Esophagus squamous epithelium (tissue), 4 donors: ENCODE data around the gene CDH18.

ENCODE experiments used
- POLR2A ChIP-seq, 4 donors: fragments of 450-650 bp; IDR thresholded peaks; one replicate each; pipeline ENCODE4 v1.6.1; 2017; ENCODE audit warnings: antibody characterized with exemption in 4 of 4, mild to moderate bottlenecking in 4 of 4, moderate library complexity in 3 of 4
- TF ChIP-seq, protein P1 (sequence below), 6 experiments: fragments of 450-650 bp in 4 of 6; fragments of 200-600 bp in 2 of 6; sonication (generic) in 2 of 6; IDR thresholded peaks; one replicate each; pipeline ENCODE4 v1.5.1; 2016 to 2019; ENCODE audit warnings: antibody characterized with exemption in 6 of 6, mild to moderate bottlenecking in 4 of 6, moderate library complexity in 4 of 6

DNA sequence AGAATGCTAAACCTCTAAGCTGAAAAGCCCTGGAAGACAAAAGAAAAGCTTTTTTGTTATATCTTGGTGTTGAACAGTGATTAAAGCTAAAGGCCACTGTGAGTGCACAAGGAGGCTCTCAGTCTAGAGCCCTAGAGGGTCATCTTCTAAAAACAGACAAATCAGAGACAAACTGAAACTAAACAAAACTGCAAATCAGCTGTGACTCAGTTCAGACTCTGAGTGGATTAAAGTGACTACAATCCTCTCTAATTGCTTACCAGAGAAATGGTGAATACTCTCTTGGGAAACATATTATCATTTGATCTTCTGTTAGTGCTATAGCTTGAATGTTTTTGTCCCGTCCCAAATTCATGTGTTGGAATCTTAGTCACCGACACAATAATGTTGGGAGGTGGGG lies 491.9 kb downstream of the CDH18 start:
- TF ChIP-seq, protein P1, sequence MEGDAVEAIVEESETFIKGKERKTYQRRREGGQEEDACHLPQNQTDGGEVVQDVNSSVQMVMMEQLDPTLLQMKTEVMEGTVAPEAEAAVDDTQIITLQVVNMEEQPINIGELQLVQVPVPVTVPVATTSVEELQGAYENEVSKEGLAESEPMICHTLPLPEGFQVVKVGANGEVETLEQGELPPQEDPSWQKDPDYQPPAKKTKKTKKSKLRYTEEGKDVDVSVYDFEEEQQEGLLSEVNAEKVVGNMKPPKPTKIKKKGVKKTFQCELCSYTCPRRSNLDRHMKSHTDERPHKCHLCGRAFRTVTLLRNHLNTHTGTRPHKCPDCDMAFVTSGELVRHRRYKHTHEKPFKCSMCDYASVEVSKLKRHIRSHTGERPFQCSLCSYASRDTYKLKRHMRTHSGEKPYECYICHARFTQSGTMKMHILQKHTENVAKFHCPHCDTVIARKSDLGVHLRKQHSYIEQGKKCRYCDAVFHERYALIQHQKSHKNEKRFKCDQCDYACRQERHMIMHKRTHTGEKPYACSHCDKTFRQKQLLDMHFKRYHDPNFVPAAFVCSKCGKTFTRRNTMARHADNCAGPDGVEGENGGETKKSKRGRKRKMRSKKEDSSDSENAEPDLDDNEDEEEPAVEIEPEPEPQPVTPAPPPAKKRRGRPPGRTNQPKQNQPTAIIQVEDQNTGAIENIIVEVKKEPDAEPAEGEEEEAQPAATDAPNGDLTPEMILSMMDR (IDR thresholded peaks at IDR 0.05): no peak
- no peak for TF ChIP-seq POLR2A (IDR thresholded peaks at IDR 0.05)
